ENCODE measurements around the gene PTPRK.

GRCh38 chr6:128327890-128328289 lies 192.5 kb downstream of the PTPRK start:
- TF ChIP-seq CTCF (conservative IDR thresholded peaks at IDR 0.05; ENCODE audit: low read length), result peak; percentile 81
- no peak for TF ChIP-seq EZH2phosphoT487 (IDR thresholded peaks at IDR 0.05; ENCODE audit: borderline replicate concordance, low read depth, low read length)
